HG03342 (cell line): ENCODE measurements around the gene PCSK9.
"Not testable (repeated sequence)": the region's sequence is repeated elsewhere in the genome, so short reads cannot be mapped to it uniquely, and the experiment has no call there.

Experiments used
- ATAC-seq: cut with Tn5 transposase; IDR thresholded peaks from one replicate; pipeline ENCODE4 v1.9.1; 2021; ENCODE audit warnings: mild to moderate bottlenecking, moderate library complexity; ENCODE audit not compliant: unreplicated experiment

PCSK9 gene

DNA sequence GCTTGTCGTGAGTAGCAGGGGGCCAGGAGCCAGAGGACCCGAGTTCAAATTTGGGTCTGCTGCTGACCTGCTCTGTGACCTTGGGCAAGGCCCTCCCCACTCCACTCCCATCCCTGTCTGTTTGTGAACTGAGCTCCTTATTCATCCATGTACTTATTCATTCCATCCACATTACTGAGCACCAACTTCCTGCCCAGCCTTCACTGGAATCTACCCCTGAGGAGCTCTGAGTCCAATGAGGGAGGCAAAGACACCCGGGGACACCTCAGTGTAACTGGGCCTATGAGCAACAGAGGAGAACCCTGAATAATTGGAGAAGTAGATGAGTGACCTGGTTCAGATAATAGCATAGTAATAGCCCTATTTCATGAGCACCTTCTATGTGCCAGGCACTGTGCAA, 31.7 kb upstream of the PCSK9 start:
- ATAC-seq = no peak

DNA sequence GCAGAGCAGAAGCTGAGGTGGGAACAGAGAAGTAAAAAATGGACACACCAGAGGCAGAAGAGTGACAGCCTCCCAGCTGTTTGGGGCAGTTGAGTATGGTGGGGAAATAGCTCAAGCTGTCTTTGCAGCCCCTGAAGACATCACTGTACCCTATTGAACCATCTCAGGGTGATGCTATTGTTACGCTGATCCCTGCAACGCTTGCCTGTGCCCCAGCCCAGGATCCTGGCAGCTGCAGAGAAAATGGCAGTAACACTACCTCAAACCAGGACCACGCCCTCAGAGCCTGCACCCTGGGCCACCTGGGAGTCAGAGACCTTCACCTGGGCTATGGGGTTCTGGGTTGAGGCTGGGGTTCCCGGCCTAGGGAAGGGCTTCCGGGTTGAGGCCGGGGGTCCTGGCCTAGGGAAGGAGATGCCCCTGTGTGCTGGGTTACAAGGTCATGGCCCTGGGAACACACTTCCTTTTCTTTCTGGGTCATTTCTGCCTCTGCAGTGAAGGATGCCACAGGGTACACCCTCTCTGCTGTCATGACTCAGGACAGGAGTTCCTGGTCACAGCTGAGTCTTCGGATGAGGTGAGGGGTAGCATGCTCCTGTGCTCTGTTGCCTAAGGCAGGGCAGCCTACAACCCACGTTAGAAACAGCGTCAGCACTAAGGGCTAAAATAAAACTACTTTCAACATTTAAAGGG, 29.0 kb upstream of the PCSK9 start:
- no peak for ATAC-seq

- no peak for ATAC-seq
These were observed 28.5 kb upstream of the PCSK9 start for GRCh38 chr1:55010887-55011217.

GRCh38 chr1:55012661-55013060, 26.7 kb upstream of the PCSK9 start:
- ATAC-seq = no peak

DNA sequence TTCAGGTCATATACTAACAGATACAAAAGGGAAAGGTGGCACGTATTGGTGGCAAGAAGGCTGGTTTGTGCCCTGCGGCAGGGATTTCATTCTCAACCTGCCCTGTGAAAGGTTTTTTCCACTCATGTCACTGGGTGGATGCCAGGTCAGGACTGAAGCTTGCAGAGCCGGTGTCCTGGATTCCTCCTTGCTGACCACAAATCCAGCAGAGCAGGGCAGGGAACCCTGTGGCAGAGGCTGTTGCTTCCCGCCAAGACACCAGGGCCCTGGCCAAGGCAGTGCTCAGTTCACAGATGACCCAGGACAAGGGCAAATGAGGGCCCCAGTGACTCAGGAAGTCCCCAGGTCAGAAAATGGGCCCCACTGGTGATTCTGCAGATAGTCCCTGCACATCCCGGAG, 24.2 kb upstream of the PCSK9 start:
- no peak for ATAC-seq

DNA sequence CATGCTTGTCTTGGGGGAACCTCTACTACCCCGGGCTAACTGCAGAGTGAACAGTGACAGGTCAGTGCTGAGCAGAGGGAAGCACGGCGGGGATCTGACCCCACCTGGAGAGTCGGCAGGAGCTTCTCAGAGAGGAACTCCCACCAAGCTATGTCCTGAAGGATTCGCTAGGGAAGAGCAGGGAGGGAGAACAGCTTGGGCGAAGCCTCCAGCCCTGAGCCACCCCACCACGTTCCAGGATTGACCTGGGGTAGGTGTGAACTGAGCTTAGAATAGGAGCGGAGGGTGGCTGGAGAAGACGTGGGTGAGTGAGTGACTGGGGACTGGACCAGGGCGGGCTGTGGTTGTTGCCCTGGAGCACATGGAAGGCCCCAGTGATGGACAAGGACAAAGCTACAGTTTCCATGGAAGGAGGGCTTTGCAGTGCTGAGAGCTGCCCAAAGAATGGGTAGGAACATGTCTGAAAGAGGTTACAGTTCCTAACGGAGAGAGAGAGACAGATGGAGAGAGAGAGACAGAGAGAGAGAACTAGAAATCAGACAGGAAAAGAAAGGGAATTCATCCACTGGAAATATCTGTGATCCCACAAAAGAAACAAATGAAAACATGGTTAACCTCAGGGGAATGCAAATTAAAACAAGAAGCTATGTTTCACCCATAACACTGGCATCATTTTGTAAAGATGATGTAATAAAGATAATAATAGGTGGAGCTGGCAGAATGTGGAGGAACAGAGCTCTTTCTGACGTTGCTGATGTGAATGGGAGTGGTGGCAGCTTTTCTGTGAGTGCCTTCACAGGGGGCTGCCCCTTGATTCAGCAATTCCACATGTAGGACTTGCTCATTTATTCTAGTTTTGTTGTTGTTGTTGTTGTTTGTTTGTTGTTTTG, 23.4 kb upstream of the PCSK9 start:
- no peak for ATAC-seq

GRCh38 chr1:55018395-55018794, 21.0 kb upstream of the PCSK9 start:
- ATAC-seq = no peak

- peak; percentile 78 for ATAC-seq
These were observed 17.3 kb upstream of the PCSK9 start for GRCh38 chr1:55021942-55022546.

DNA sequence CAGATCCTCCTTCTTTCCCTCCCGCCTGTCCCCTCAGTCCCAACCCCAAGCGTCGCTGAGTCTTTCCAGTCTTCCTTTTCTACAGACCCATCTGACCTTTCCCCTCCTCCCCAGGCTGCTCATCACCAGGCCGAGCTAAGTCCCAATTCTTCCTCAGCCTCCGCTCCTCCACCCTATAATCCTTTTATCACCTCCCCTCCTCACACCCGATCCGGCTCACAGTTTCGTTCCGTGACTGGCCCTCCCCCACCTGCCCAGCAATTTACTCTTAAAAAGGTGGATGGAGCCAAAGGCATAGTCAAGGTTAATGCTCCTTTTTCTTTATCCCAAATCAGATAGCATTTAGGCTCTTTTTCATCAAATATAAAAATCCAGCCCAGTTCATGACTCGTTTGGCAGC, 15.2 kb upstream of the PCSK9 start:
- not testable (repeated sequence) for ATAC-seq

DNA sequence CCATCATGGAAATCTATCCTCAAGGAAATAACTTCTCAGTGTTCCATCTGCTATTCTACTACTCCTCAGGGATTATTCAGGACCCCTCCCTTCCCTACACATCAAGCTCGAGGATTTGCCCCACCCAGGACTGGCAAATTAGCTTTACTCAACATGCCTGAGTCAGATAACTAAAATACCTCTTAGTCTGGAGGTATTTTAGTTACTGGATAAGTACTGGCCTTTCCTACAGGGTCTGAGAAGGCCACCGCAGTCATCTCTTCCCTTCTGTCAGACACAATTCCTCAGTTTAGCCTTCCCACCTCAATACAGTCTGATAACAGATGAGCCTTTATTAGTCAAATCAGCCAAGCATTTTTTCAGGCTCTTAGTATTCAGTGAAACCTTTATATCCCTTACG, 12.7 kb upstream of the PCSK9 start:
- not testable (repeated sequence) for ATAC-seq

- ATAC-seq = not testable (repeated sequence)
These were observed 8.2 kb upstream of the PCSK9 start for GRCh38 chr1:55031098-55031497.

- no peak for ATAC-seq
These were observed 6.1 kb upstream of the PCSK9 start for GRCh38 chr1:55033265-55033614.

- no peak for ATAC-seq
These were observed 4.7 kb upstream of the PCSK9 start for GRCh38 chr1:55034476-55035133.

DNA sequence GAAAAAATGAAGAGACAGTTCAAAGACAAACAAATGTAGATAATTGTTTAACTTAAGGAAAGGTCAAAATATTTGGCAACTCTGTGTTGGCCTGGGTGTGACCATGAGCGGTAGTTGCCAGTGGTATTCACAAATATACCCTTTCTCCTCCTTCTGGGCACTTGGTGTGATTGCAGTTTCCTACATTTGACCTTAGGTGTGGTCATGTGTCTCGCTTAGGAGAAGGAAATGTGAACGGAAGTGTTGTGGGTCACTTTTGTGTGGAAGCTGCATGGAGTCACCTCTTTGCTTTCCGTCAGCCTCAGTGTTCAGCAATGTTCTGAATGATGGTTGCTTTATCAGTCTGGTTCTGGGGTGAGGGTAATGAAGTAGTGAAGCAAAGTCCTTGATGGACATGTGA, 3.4 kb upstream of the PCSK9 start:
- no peak for ATAC-seq

- no peak for ATAC-seq
These were observed 1.4 kb upstream of the PCSK9 start for GRCh38 chr1:55037733-55038551.

- ATAC-seq = no peak
These were observed 853 bp upstream of the PCSK9 start for GRCh38 chr1:55038552-55038838.

DNA sequence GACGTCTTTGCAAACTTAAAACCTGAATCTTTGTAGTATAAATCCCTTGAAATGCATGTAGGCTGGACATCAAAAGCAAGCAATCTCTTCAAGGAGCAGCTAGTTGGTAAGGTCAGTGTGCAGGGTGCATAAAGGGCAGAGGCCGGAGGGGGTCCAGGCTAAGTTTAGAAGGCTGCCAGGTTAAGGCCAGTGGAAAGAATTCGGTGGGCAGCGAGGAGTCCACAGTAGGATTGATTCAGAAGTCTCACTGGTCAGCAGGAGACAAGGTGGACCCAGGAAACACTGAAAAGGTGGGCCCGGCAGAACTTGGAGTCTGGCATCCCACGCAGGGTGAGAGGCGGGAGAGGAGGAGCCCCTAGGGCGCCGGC, 390 bp upstream of the PCSK9 start:
- ATAC-seq = no peak

GRCh38 chr1:55040083-55040932, 960 bp downstream of the PCSK9 start:
- ATAC-seq = no peak

DNA sequence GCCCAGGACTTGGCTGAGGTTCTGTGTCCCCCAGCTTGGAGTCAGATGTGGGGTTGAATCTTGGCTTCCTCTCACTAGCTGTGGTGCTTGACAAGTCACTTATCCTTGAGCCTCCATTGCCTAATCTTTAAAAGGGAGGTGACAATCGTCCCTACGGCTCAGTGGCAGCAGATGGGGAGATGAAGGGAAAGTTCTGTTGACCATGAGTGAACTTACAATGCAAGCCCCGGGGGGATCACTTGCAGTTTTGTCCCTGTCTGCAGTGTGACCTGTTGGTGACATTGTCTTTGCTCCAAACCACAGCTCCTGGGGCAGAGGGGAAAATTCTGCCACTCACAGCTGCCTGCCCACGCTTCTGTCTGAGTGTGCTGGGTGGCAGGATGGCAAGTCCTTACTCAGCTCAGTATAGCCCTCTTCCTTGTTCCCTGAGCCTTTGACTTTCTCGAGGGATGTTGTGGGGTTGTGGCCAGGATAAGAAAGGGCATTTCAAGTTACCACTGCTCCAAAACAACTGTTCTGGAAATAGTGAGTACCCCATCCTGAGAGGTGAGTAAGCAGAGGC, 1.7 kb downstream of the PCSK9 start:
- ATAC-seq = no peak

GRCh38 chr1:55041613-55042012, 2.3 kb downstream of the PCSK9 start:
- ATAC-seq = no peak
